OCI-LY7 (cell line): ENCODE data around the gene RADIL. TPM values are rescaled to one million over a fixed set of nuclear protein-coding genes. Genes with fewer than 3 reads are reported as not detected.

Experiments used
- BruUV-seq: library from RNA; stranded (reverse); fragments of 400-500 nt; replicated peaks from 2 replicates; lab custom pipeline; 2021; lab: Mats Ljungman, UMichigan
- CTCF ChIA-PET: fragments of 300-600 bp; sonication (Branson Sonifier 250); formaldehyde crosslinking; loops from one replicate; lab custom pipeline; 2022; ENCODE audit warnings: antibody characterized with exemption; ENCODE audit not compliant: unreplicated experiment; lab: Charles Lee
- POLR2A ChIA-PET: fragments of 300-600 bp; sonication (Branson Sonifier 250); formaldehyde crosslinking; loops from one replicate; lab custom pipeline; 2022; ENCODE audit warnings: antibody characterized with exemption; lab: Charles Lee
- DNase-seq: peaks from one replicate; pipeline ENCODE4 v3.0.0-alpha.2; 2015; ENCODE audit warnings: low spot score
- H2AFZ ChIP-seq: fragments of 200-600 bp; sonication (generic), shearing (Covaris generic); 2 replicates; pipeline ENCODE4 v1.6.1; 2014; ENCODE audit warnings: mild to moderate bottlenecking, antibody characterized with exemption, low read length, moderate library complexity
- H3K27ac ChIP-seq: fragments of 200-600 bp; sonication (generic); 2 replicates; pipeline ENCODE4 v1.5.1; 2014; ENCODE audit warnings: mixed run types, low read depth, mild to moderate bottlenecking, moderate library complexity, low read length, inconsistent platforms; ENCODE audit not compliant: poor library complexity, severe bottlenecking
- H3K36me3 ChIP-seq: fragments of 200-600 bp; sonication (generic); 2 replicates; pipeline ENCODE4 v1.6.1; 2014; ENCODE audit warnings: mild to moderate bottlenecking, antibody characterized with exemption, low read length, moderate library complexity, mixed read lengths; ENCODE audit not compliant: insufficient read depth
- H3K4me1 ChIP-seq: fragments of 200-600 bp; sonication (generic); 2 replicates; pipeline ENCODE4 v1.5.1; 2014; ENCODE audit warnings: mild to moderate bottlenecking, low read length; ENCODE audit not compliant: insufficient read depth, poor library complexity, severe bottlenecking
- H3K4me2 ChIP-seq: fragments of 200-600 bp; sonication (generic); 2 replicates; pipeline ENCODE4 v1.6.1; 2014; ENCODE audit warnings: mild to moderate bottlenecking, low read length
- H3K4me3 ChIP-seq: fragments of 200-600 bp; sonication (generic); 2 replicates; pipeline ENCODE4 v1.5.1; 2014; ENCODE audit warnings: mild to moderate bottlenecking, low read depth, low read length; ENCODE audit not compliant: poor library complexity, severe bottlenecking
- H3K79me2 ChIP-seq: fragments of 200-600 bp; sonication (generic); 2 replicates; pipeline ENCODE4 v1.6.1; 2016; ENCODE audit warnings: low read depth, mild to moderate bottlenecking, low read length, moderate library complexity, mixed read lengths; ENCODE audit not compliant: insufficient read depth
- H3K9me2 ChIP-seq: fragments of 200-600 bp; sonication (generic); 2 replicates; pipeline ENCODE4 v1.6.1; 2016; ENCODE audit warnings: mild to moderate bottlenecking, low read length, mixed read lengths; ENCODE audit not compliant: insufficient read depth
- H3K9me3 ChIP-seq: fragments of 200-600 bp; sonication (generic); 2 replicates; pipeline ENCODE4 v1.6.1; 2014; ENCODE audit warnings: mild to moderate bottlenecking, mixed run types, low read length, mixed read lengths
- H4K20me1 ChIP-seq: fragments of 200-600 bp; sonication (generic); 2 replicates; pipeline ENCODE4 v1.6.1; 2014; ENCODE audit warnings: mild to moderate bottlenecking, antibody characterized with exemption, low read length, moderate library complexity, mixed read lengths; ENCODE audit not compliant: insufficient read depth
- CTCF ChIP-seq: fragments of 200-600 bp; sonication (generic); conservative IDR thresholded peaks from 2 replicates; pipeline ENCODE4 v1.5.1; 2014; ENCODE audit warnings: mild to moderate bottlenecking, antibody characterized with exemption, low read length, moderate library complexity, mixed read lengths
- EZH2phosphoT487 ChIP-seq: fragments of 200-600 bp; sonication (generic); IDR thresholded peaks from 2 replicates; pipeline ENCODE4 v1.6.1; 2018; ENCODE audit warnings: low read depth, borderline replicate concordance, mild to moderate bottlenecking, mixed run types, antibody characterized with exemption, low read length, moderate library complexity, mixed read lengths
- intact Hi-C: fragments of 100-400 bp; cut with micrococcal nuclease; formaldehyde crosslinking; loops from one replicate; pipeline ENCODE4 v1.10.0; 2022; ENCODE audit not compliant: unreplicated experiment
- total RNA-seq, 2 experiments: library from RNA; depleted of rRNA in 1 of 2; stranded (reverse); fragments of >200 nt in 1 of 2; shearing (Covaris generic) in 1 of 2; gene quantifications; 2 replicates each; pipeline ENCODE4 v1.2.3, GENCODE V29; 2014 to 2022

RADIL gene
- total RNA-seq, 2 experiments from 2014 or later: 0.34 TPM; not detected in 1

DNA sequence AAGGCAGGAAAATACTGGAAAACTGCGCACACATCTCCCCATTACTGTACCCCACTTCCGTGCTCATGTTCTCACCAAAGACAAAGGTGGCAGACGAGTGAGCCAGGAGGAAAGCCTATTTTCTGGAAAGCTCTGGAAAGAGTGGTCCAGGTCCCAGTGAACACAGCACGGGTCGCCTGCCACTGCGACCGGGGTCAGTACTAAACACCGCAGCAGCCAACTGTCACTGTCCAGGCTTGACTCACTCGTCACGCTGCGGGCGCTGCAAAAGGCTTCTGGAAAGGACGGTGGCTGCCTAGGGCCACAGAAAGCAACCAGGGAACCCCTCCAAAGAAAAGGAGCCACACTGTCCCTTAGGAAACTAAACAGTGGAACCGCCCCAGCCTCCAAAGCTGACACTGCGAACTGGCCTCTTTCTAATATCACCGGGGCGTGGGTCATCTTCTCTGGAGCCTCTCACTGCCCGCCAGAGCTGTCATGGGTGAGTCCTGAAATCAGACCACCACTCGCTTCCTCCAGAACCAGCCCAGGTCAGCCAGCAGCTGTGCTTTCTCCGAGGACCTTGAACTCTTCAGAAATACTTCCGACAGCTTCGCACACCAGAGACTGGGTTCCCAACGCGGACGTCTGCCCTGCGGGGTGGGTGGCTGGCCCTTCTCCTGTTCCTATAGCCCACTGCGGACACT, 4.0 kb downstream of the RADIL start:
- no peak for TF ChIP-seq CTCF
- no peak for TF ChIP-seq EZH2phosphoT487
- BruUV-seq: no TSS peak
- no peak overlapping the region for H3K4me2 ChIP-seq
- H2AFZ ChIP-seq: no peak overlapping the region
- H3K4me1 ChIP-seq: no peaks in the 10 kb centered on the region
- no peaks in the 10 kb centered on the region for H3K79me2 ChIP-seq
- no peak for DNase-seq
- POLR2A ChIA-PET: no interaction called here
- H3K4me3 ChIP-seq: no peak overlapping the region
- no peak overlapping the region for H3K27ac ChIP-seq
- no peaks in the 10 kb centered on the region for H3K36me3 ChIP-seq
- H3K9me3 ChIP-seq: no peaks in the 10 kb centered on the region
- CTCF ChIA-PET: interaction anchor here (0.6 kb wide), 1 partner anchor 19 kb away, joined by 3 read pairs; no protein-coding TSS in a partner anchor
- H4K20me1 ChIP-seq: no peaks in the 10 kb centered on the region
- H3K9me2 ChIP-seq: no peaks in the 10 kb centered on the region
- intact Hi-C loops: no loop called here

DNA sequence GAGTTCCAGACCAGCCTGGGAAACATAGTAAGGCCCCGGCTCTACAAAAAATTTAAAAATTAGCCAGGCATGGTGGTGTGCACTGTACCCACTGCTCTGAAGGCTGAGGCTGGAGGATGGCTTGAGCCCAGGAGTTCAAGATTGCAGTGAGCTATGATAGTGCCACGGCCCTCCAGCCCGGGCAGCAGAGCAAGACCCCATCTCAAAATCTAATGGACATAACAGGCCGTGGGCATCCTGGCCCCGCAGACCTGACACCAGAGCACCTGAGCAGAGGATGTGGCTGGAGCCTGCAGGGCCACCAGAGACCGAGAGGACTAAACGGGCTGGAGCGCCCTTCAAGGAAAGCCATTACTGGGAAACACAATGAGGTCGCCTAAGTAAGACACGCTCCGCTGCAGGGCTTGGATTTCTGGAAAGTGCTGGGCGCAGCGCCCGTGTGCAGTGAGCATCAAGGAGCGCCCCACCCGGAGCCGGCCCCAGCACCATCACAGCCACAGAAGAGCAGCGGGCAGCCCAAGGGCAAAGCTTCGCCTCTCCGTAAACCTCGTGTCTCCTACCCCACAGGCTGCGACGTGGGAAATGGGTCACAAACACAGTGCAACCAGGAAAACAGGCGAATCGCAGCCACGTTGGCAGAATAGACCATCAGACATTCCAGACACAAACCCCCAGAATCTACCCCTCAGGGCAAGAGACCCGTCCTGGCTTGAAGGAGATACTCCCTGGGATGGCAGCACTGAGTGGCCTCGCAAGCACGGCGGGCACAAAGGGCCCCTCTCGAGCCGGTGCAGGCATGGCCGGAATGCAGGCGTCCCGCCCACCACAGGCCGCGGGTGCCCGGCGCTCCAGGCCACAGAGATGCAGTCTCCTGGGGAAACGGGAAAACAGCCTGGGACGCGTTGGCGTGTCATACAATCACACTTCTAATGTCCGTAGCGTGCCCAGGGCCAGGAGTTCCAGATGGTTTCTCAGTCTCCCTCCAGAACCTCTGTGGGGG, 4.9 kb downstream of the RADIL start:
- ChIA-PET POLR2A (no interaction called here), CTCF (no interaction called here)
- Histone ChIP-seq H2AFZ (no peak overlapping the region), H3K36me3 (no peaks in the 10 kb centered on the region), H3K79me2 (no peaks in the 10 kb centered on the region), H3K9me2 (no peaks in the 10 kb centered on the region), H4K20me1 (no peaks in the 10 kb centered on the region), H3K27ac (no peak overlapping the region), H3K4me1 (no peaks in the 10 kb centered on the region), H3K4me2 (no peak overlapping the region), H3K9me3 (no peaks in the 10 kb centered on the region), H3K4me3 (no peak overlapping the region)
- DNase-seq: no peak
- TF ChIP-seq CTCF (no peak), EZH2phosphoT487 (no peak)
- BruUV-seq: no TSS peak
- intact Hi-C loops: no loop called here
